Omental fat pad (tissue), 4 donors: Measurements from ENCODE around the gene ZNF341. TPM values are rescaled to one million over a fixed set of nuclear protein-coding genes. Genes with fewer than 3 reads are reported as not detected.
"Not testable (repeated sequence)": the region's sequence is repeated elsewhere in the genome, so short reads cannot be mapped to it uniquely, and the experiment has no call there.

Source experiments
- ATAC-seq: fragments of 150-250 bp; one replicate; pipeline ENCODE4 v1.9.1; 2016; ENCODE audit warnings: mild to moderate bottlenecking, moderate library complexity; ENCODE audit not compliant: low FRiP score
- DNase-seq: peaks from one replicate; pipeline ENCODE4 v3.0.0-alpha.2; 2019; ENCODE audit warnings: low spot score
- CTCF ChIP-seq, 3 donors: fragments of 450-650 bp; IDR thresholded peaks; one replicate each; pipeline ENCODE4 v1.5.1; 2016 to 2017; ENCODE audit warnings: antibody characterized with exemption in 3 of 3, mild to moderate bottlenecking in 3 of 3, moderate library complexity in 2 of 3
- total RNA-seq, 4 donors: library from RNA; depleted of rRNA; stranded (reverse); fragments of >200 nt; gene quantifications; one replicate each; pipeline ENCODE4 v1.1.0, GENCODE V29; 2016

The ZNF341 gene
- total RNA-seq, 4 donors from 2014 or later = 1.6 to 2.3 (median 2.0) TPM

- ATAC-seq = no peak
Measured at GRCh38 chr20:33694639-33695012, 37.2 kb upstream of the ZNF341 start.

GRCh38 chr20:33696448-33696847 is 35.3 kb upstream of the ZNF341 start:
- DNase-seq = no peak
- ATAC-seq = no peak
- TF ChIP-seq CTCF (IDR thresholded peaks at IDR 0.05) = no peak

More at GRCh38 chr20:33694639-33695012, 37.2 kb upstream of the ZNF341 start:
- no peak for TF ChIP-seq CTCF (IDR thresholded peaks at IDR 0.05)
- no peak for DNase-seq

- no peak for TF ChIP-seq CTCF (IDR thresholded peaks at IDR 0.05)
- DNase-seq (no peak), ATAC-seq (peak; percentile 9)
Measured at GRCh38 chr20:33697129-33697528, 34.7 kb upstream of the ZNF341 start.

GRCh38 chr20:33698966-33699365 is 32.8 kb upstream of the ZNF341 start:
- not testable (repeated sequence) for DNase-seq, ATAC-seq

GRCh38 chr20:33700696-33701441 is 30.9 kb upstream of the ZNF341 start:
- not testable (repeated sequence) for ATAC-seq, DNase-seq

- DNase-seq (no peak), ATAC-seq (no peak)
- TF ChIP-seq CTCF (IDR thresholded peaks at IDR 0.05) = no peak
Measured at GRCh38 chr20:33701629-33702450, 30.0 kb upstream of the ZNF341 start.

GRCh38 chr20:33702861-33703260 is 28.9 kb upstream of the ZNF341 start:
- no peak for TF ChIP-seq CTCF (IDR thresholded peaks at IDR 0.05)
- DNase-seq = no peak
- ATAC-seq = no peak
